ENCODE measurements around the gene DONSON. TPM values are rescaled to one million over a fixed set of nuclear protein-coding genes. Genes with fewer than 3 reads are reported as not detected.

The DONSON gene
- total and polyA plus RNA-seq, 9 of the 15 experiments (the other 6 are each of a cell fraction or from before 2014, with no cell fraction given), result 26.7 to 124 (median 62.6) TPM

DNA sequence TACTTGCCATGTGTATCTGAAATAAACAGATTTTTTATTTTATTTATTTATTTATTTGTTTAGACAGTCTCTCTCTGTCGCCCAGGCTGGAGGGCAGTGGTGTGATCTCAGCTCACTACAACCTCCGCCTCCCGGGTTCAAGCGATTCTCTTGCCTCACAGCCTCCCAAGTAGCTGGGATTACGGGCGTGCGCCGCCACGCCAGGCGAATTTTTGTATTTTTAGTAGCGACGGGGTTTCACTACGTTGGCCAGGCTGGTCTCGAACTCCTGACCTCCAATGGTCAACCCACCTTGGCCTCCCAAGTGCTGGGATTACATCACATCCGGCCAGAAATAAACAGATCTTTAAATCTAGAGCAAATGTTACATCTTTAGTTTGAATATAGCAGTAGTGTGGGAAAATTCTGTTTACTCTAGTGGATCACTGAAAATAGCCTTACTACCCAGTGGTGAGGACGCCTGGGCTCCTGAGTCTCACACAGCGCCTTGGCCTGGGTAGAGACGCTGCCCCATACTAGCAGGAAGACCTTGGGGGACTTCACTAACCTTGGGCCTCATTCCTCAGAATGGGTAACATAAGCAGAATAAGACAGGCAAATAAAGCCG, 47.3 kb downstream of the DONSON start (continued):
- TF ChIP-seq RBM22 (IDR thresholded peaks at IDR 0.05; ENCODE audit: low read depth, low read length, poor library complexity, severe bottlenecking) (no peak), RNF2 (IDR thresholded peaks at IDR 0.05) (no peak; the same call in 1 of the 2 replicates), ZBTB17 (CRISPR knock-in tag; IDR thresholded peaks at IDR 0.05) (no peak), ESRRA (IDR thresholded peaks at IDR 0.05; ENCODE audit: borderline replicate concordance, low read depth) (peak; percentile 76; the same call in 1 of the 2 replicates), NR1H2 (CRISPR knock-in tag; IDR thresholded peaks at IDR 0.05) (no peak), DMBX1 (CRISPR knock-in tag; IDR thresholded peaks at IDR 0.05; ENCODE audit: borderline replicate concordance) (no peak), ZBTB1 (CRISPR knock-in tag; IDR thresholded peaks at IDR 0.05; ENCODE audit: borderline replicate concordance, low read depth) (no peak), HDAC1 (IDR thresholded peaks at IDR 0.05) (no peak), ZNF232 (CRISPR knock-in tag; IDR thresholded peaks at IDR 0.05) (no peak), SRSF3 (IDR thresholded peaks at IDR 0.05; ENCODE audit: insufficient read depth, low read length) (no peak), ZNF146 (CRISPR knock-in tag; IDR thresholded peaks at IDR 0.05; ENCODE audit: unreplicated experiment) (no peak), ZNF518B (CRISPR knock-in tag; IDR thresholded peaks at IDR 0.05) (no peak), CCAR2 (IDR thresholded peaks at IDR 0.05; ENCODE audit: low read depth, low read length) (no peak), L3MBTL2 (IDR thresholded peaks at IDR 0.05) (no peak), USF2 (CRISPR knock-in tag; IDR thresholded peaks at IDR 0.05) (no peak), ZNF780A (CRISPR knock-in tag; IDR thresholded peaks at IDR 0.05) (no peak), NCOR1 (IDR thresholded peaks at IDR 0.05) (peak; percentile 18; the same call in 1 of the 2 replicates)
- TF ChIP-seq, protein P1, sequence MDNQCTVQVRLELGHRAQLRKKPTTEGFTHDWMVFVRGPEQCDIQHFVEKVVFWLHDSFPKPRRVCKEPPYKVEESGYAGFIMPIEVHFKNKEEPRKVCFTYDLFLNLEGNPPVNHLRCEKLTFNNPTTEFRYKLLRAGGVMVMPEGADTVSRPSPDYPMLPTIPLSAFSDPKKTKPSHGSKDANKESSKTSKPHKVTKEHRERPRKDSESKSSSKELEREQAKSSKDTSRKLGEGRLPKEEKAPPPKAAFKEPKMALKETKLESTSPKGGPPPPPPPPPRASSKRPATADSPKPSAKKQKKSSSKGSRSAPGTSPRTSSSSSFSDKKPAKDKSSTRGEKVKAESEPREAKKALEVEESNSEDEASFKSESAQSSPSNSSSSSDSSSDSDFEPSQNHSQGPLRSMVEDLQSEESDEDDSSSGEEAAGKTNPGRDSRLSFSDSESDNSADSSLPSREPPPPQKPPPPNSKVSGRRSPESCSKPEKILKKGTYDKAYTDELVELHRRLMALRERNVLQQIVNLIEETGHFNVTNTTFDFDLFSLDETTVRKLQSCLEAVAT (IDR thresholded peaks at IDR 0.05), result 0 out of 4 replicates have a peak, but pooled peaks have one; percentile 10 to 39
- TF ChIP-seq, protein P2, sequence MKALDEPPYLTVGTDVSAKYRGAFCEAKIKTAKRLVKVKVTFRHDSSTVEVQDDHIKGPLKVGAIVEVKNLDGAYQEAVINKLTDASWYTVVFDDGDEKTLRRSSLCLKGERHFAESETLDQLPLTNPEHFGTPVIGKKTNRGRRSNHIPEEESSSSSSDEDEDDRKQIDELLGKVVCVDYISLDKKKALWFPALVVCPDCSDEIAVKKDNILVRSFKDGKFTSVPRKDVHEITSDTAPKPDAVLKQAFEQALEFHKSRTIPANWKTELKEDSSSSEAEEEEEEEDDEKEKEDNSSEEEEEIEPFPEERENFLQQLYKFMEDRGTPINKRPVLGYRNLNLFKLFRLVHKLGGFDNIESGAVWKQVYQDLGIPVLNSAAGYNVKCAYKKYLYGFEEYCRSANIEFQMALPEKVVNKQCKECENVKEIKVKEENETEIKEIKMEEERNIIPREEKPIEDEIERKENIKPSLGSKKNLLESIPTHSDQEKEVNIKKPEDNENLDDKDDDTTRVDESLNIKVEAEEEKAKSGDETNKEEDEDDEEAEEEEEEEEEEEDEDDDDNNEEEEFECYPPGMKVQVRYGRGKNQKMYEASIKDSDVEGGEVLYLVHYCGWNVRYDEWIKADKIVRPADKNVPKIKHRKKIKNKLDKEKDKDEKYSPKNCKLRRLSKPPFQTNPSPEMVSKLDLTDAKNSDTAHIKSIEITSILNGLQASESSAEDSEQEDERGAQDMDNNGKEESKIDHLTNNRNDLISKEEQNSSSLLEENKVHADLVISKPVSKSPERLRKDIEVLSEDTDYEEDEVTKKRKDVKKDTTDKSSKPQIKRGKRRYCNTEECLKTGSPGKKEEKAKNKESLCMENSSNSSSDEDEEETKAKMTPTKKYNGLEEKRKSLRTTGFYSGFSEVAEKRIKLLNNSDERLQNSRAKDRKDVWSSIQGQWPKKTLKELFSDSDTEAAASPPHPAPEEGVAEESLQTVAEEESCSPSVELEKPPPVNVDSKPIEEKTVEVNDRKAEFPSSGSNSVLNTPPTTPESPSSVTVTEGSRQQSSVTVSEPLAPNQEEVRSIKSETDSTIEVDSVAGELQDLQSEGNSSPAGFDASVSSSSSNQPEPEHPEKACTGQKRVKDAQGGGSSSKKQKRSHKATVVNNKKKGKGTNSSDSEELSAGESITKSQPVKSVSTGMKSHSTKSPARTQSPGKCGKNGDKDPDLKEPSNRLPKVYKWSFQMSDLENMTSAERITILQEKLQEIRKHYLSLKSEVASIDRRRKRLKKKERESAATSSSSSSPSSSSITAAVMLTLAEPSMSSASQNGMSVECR (CRISPR knock-in tag; IDR thresholded peaks at IDR 0.05), result no peak
